GM23338 (cell line): ENCODE measurements around the gene MXRA8. TPM values are rescaled to one million over a fixed set of nuclear protein-coding genes. Genes with fewer than 3 reads are reported as not detected.

Experiments
- ATAC-seq: fragments of 200-7000 bp; cut with Tn5 transposase; 3 replicates; pipeline ENCODE4 v1.9.1; 2020
- DNase-seq: peaks from one replicate; pipeline ENCODE4 v3.0.0-alpha.2; 2015; ENCODE audit warnings: low spot score
- H2AFZ ChIP-seq: fragments of 200-600 bp; sonication (generic); 2 replicates; pipeline ENCODE4 v1.8.0; 2016; ENCODE audit warnings: antibody characterized with exemption, mild to moderate bottlenecking, moderate library complexity
- H3F3A ChIP-seq: fragments of 200-600 bp; sonication (generic); replicated peaks from 2 replicates; pipeline ENCODE4 v1.8.0; 2017; ENCODE audit warnings: antibody characterized with exemption, mixed run types, low read depth
- H3K27ac ChIP-seq: fragments of 200-600 bp; sonication (generic); 2 replicates; pipeline ENCODE4 v1.6.1; 2016; ENCODE audit warnings: low read depth
- H3K27me3 ChIP-seq: fragments of 200-600 bp; sonication (generic); 2 replicates; pipeline ENCODE4 v1.8.0; 2016; ENCODE audit warnings: mild to moderate bottlenecking, mixed run types, moderate library complexity; ENCODE audit not compliant: insufficient read depth
- H3K36me3 ChIP-seq: fragments of 200-600 bp; sonication (generic); 2 replicates; pipeline ENCODE4 v1.8.0; 2016; ENCODE audit warnings: mild to moderate bottlenecking; ENCODE audit not compliant: insufficient read depth
- H3K4me1 ChIP-seq: fragments of 200-600 bp; sonication (generic); 2 replicates; pipeline ENCODE4 v1.8.0; 2016; ENCODE audit warnings: mild to moderate bottlenecking, moderate library complexity; ENCODE audit not compliant: insufficient read depth
- H3K4me2 ChIP-seq: fragments of 200-600 bp; sonication (generic); 2 replicates; pipeline ENCODE4 v1.7.1; 2017; ENCODE audit warnings: mixed run types
- H3K4me3 ChIP-seq: fragments of 200-600 bp; sonication (generic); 2 replicates; pipeline ENCODE4 v1.6.1; 2016; ENCODE audit warnings: mixed run types
- H3K79me2 ChIP-seq: fragments of 200-600 bp; sonication (generic); replicated peaks from 2 replicates; pipeline ENCODE4 v1.8.0; 2017; ENCODE audit warnings: mild to moderate bottlenecking; ENCODE audit not compliant: insufficient read depth
- H3K9me2 ChIP-seq: fragments of 200-600 bp; sonication (generic); 2 replicates; pipeline ENCODE4 v1.8.0; 2017; ENCODE audit not compliant: insufficient read depth
- H4K20me1 ChIP-seq: fragments of 200-600 bp; sonication (generic); replicated peaks from 2 replicates; pipeline ENCODE4 v1.8.0; 2017; ENCODE audit warnings: mild to moderate bottlenecking; ENCODE audit not compliant: insufficient read depth
- H3K27ac Mint-ChIP-seq: 2 replicates; pipeline ENCODE4 v1.8.0; 2020; ENCODE audit warnings: inconsistent platforms, mild to moderate bottlenecking, moderate library complexity, mixed read lengths
- H3K27me3 Mint-ChIP-seq: 3 replicates; pipeline ENCODE4 v1.8.0; 2022; ENCODE audit warnings: low read depth, mild to moderate bottlenecking, moderate library complexity, mixed read lengths, inconsistent platforms; ENCODE audit not compliant: insufficient read depth, poor library complexity
- H3K36me3 Mint-ChIP-seq: 3 replicates; pipeline ENCODE4 v1.8.0; 2021; ENCODE audit warnings: low read depth, mild to moderate bottlenecking, inconsistent platforms, moderate library complexity, mixed read lengths
- H3K4me1 Mint-ChIP-seq: 3 replicates; pipeline ENCODE4 v1.8.0; 2020; ENCODE audit warnings: mild to moderate bottlenecking, inconsistent platforms, mixed read lengths
- H3K4me3 Mint-ChIP-seq: 3 replicates; pipeline ENCODE4 v1.8.0; 2021; ENCODE audit warnings: moderate library complexity, mild to moderate bottlenecking, inconsistent platforms, mixed read lengths
- H3K9me3 Mint-ChIP-seq: 3 replicates; pipeline ENCODE4 v1.8.0; 2020; ENCODE audit warnings: moderate library complexity, mild to moderate bottlenecking, inconsistent platforms, mixed read lengths
- EZH2 ChIP-seq: fragments of 200-600 bp; sonication (generic); IDR thresholded peaks from one replicate; pipeline ENCODE4 v1.8.0; 2017; ENCODE audit warnings: antibody characterized with exemption, mild to moderate bottlenecking, low read depth; ENCODE audit not compliant: unreplicated experiment
- EZH2phosphoT487 ChIP-seq: fragments of 200-600 bp; sonication (generic); IDR thresholded peaks from one replicate; pipeline ENCODE4 v1.8.1; 2018; ENCODE audit warnings: antibody characterized with exemption; ENCODE audit not compliant: unreplicated experiment
- ZNF114 ChIP-seq: fragments of 250-450 bp; sonication (Bioruptor Pico); IDR thresholded peaks from 2 replicates; pipeline ENCODE4 v1.5.0; 2020; ENCODE audit warnings: mild to moderate bottlenecking, moderate library complexity
- ZNF331 ChIP-seq: fragments of 250-450 bp; sonication (Bioruptor Pico); IDR thresholded peaks from 2 replicates; pipeline ENCODE4 v1.5.0; 2020; ENCODE audit warnings: low read depth, mild to moderate bottlenecking, moderate library complexity
- polyA plus RNA-seq: library from polyadenylated mRNA; unstranded; fragments of >200 nt; fragmentation: Nextera tagmentation; extraction: Ambion mirVana; gene quantifications from 2 replicates; pipeline ENCODE4 v1.2.1, GENCODE V29; 2016
- total RNA-seq: library from RNA; depleted of rRNA; stranded (reverse); fragments of >200 nt; shearing (Covaris generic); gene quantifications from 2 replicates; pipeline ENCODE4 v1.2.3, GENCODE V29; 2014
- TF ChIP-seq, protein P1 (sequence below): fragments of 250-450 bp; sonication (Bioruptor Pico); IDR thresholded peaks from 2 replicates; pipeline ENCODE4 v1.5.0; 2020; ENCODE audit warnings: mild to moderate bottlenecking, moderate library complexity
- TF ChIP-seq, protein P2 (sequence below): IDR thresholded peaks from 2 replicates; pipeline ENCODE4 v1.6.1; 2016; ENCODE audit warnings: antibody characterized with exemption

The MXRA8 gene
- total and polyA plus RNA-seq, 2 experiments from 2014 or later, result 9.1 to 17.2 TPM

DNA sequence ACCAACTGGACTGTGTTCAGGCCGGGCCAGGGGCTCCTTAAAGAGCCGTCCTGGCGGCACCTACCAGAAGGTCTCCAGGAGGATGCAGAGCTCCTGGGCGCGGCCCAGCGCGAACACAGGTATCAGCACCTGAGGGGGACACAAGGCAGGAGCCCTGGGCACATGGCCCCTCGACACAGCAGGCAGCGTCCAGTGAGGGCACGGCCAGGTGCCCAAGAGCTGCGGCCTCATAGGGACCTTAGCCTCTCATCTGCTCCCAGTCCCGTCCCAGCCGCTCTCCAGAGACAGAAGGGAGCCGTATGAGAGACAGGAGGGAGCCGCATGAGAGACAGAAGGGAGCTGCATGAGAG is 44.1 kb downstream of the MXRA8 start:
- peaks cover 31% of the 10 kb centered on the region for H3K79me2 ChIP-seq
- H3K4me3 Mint-ChIP-seq, result no peak overlapping the region

More for the DNA sequence above, 44.1 kb downstream of the MXRA8 start:
- H2AFZ ChIP-seq, result no peak overlapping the region
- TF ChIP-seq, protein P1, sequence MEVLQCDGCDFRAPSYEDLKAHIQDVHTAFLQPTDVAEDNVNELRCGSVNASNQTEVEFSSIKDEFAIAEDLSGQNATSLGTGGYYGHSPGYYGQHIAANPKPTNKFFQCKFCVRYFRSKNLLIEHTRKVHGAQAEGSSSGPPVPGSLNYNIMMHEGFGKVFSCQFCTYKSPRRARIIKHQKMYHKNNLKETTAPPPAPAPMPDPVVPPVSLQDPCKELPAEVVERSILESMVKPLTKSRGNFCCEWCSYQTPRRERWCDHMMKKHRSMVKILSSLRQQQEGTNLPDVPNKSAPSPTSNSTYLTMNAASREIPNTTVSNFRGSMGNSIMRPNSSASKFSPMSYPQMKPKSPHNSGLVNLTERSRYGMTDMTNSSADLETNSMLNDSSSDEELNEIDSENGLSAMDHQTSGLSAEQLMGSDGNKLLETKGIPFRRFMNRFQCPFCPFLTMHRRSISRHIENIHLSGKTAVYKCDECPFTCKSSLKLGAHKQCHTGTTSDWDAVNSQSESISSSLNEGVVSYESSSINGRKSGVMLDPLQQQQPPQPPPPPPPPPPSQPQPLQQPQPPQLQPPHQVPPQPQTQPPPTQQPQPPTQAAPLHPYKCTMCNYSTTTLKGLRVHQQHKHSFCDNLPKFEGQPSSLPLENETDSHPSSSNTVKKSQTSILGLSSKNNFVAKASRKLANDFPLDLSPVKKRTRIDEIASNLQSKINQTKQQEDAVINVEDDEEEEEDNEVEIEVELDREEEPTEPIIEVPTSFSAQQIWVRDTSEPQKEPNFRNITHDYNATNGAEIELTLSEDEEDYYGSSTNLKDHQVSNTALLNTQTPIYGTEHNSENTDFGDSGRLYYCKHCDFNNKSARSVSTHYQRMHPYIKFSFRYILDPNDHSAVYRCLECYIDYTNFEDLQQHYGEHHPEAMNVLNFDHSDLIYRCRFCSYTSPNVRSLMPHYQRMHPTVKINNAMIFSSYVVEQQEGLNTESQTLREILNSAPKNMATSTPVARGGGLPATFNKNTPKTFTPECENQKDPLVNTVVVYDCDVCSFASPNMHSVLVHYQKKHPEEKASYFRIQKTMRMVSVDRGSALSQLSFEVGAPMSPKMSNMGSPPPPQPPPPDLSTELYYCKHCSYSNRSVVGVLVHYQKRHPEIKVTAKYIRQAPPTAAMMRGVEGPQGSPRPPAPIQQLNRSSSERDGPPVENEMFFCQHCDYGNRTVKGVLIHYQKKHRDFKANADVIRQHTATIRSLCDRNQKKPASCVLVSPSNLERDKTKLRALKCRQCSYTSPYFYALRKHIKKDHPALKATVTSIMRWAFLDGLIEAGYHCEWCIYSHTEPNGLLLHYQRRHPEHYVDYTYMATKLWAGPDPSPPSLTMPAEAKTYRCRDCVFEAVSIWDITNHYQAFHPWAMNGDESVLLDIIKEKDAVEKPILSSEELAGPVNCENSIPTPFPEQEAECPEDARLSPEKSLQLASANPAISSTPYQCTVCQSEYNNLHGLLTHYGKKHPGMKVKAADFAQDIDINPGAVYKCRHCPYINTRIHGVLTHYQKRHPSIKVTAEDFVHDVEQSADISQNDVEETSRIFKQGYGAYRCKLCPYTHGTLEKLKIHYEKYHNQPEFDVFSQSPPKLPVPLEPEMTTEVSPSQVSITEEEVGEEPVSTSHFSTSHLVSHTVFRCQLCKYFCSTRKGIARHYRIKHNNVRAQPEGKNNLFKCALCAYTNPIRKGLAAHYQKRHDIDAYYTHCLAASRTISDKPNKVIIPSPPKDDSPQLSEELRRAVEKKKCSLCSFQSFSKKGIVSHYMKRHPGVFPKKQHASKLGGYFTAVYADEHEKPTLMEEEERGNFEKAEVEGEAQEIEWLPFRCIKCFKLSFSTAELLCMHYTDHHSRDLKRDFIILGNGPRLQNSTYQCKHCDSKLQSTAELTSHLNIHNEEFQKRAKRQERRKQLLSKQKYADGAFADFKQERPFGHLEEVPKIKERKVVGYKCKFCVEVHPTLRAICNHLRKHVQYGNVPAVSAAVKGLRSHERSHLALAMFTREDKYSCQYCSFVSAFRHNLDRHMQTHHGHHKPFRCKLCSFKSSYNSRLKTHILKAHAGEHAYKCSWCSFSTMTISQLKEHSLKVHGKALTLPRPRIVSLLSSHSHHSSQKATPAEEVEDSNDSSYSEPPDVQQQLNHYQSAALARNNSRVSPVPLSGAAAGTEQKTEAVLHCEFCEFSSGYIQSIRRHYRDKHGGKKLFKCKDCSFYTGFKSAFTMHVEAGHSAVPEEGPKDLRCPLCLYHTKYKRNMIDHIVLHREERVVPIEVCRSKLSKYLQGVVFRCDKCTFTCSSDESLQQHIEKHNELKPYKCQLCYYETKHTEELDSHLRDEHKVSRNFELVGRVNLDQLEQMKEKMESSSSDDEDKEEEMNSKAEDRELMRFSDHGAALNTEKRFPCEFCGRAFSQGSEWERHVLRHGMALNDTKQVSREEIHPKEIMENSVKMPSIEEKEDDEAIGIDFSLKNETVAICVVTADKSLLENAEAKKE (CRISPR knock-in tag), result no peak
- TF ChIP-seq, protein P2, sequence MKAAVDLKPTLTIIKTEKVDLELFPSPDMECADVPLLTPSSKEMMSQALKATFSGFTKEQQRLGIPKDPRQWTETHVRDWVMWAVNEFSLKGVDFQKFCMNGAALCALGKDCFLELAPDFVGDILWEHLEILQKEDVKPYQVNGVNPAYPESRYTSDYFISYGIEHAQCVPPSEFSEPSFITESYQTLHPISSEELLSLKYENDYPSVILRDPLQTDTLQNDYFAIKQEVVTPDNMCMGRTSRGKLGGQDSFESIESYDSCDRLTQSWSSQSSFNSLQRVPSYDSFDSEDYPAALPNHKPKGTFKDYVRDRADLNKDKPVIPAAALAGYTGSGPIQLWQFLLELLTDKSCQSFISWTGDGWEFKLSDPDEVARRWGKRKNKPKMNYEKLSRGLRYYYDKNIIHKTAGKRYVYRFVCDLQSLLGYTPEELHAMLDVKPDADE, result no peak
- TF ChIP-seq ZNF114 (CRISPR knock-in tag) (no peak), EZH2phosphoT487 (no peak), EZH2 (no peak), ZNF331 (CRISPR knock-in tag) (no peak)
- Mint-ChIP-seq H3K27ac (no peak overlapping the region), H3K27me3 (peaks cover 24% of the 10 kb centered on the region), H3K4me1 (peaks cover 18% of the 10 kb centered on the region), H3K36me3 (peaks cover 55% of the 10 kb centered on the region), H3K9me3 (no peaks in the 10 kb centered on the region; the same call in 2 of the 3 replicates)
- no peaks in the 10 kb centered on the region for H3K27me3 ChIP-seq
- H3K4me1 ChIP-seq, result peaks cover 7% of the 10 kb centered on the region; the same call in 1 of the 2 replicates
- H3F3A ChIP-seq, result peaks cover 22% of the 10 kb centered on the region
- peaks cover 25% of the 10 kb centered on the region for H4K20me1 ChIP-seq
- peaks cover 8% of the 10 kb centered on the region; the same call in 1 of the 2 replicates for H3K36me3 ChIP-seq
- no peak overlapping the region for H3K4me3 ChIP-seq
- H3K9me2 ChIP-seq, result no peaks in the 10 kb centered on the region
- no peak overlapping the region for H3K27ac ChIP-seq
- H3K4me2 ChIP-seq, result no peak overlapping the region
- DNase-seq (no peak), ATAC-seq (no peak)
